OCI-LY7 (cell line): ENCODE results near the gene MICAL3. TPM values are rescaled to one million over a fixed set of nuclear protein-coding genes. Genes with fewer than 3 reads are reported as not detected.

Experiments used
- BruUV-seq: library from RNA; stranded (reverse); fragments of 400-500 nt; replicated peaks from 2 replicates; lab custom pipeline; 2021; lab: Mats Ljungman, UMichigan
- CTCF ChIA-PET: fragments of 300-600 bp; sonication (Branson Sonifier 250); formaldehyde crosslinking; loops from one replicate; lab custom pipeline; 2022; ENCODE audit warnings: antibody characterized with exemption; ENCODE audit not compliant: unreplicated experiment; lab: Charles Lee
- POLR2A ChIA-PET: fragments of 300-600 bp; sonication (Branson Sonifier 250); formaldehyde crosslinking; loops from one replicate; lab custom pipeline; 2022; ENCODE audit warnings: antibody characterized with exemption; lab: Charles Lee
- DNase-seq: peaks from one replicate; pipeline ENCODE4 v3.0.0-alpha.2; 2015; ENCODE audit warnings: low spot score
- H2AFZ ChIP-seq: fragments of 200-600 bp; sonication (generic), shearing (Covaris generic); 2 replicates; pipeline ENCODE4 v1.6.1; 2014; ENCODE audit warnings: mild to moderate bottlenecking, antibody characterized with exemption, low read length, moderate library complexity
- H3K27ac ChIP-seq: fragments of 200-600 bp; sonication (generic); 2 replicates; pipeline ENCODE4 v1.5.1; 2014; ENCODE audit warnings: mixed run types, low read depth, mild to moderate bottlenecking, moderate library complexity, low read length, inconsistent platforms; ENCODE audit not compliant: poor library complexity, severe bottlenecking
- H3K36me3 ChIP-seq: fragments of 200-600 bp; sonication (generic); 2 replicates; pipeline ENCODE4 v1.6.1; 2014; ENCODE audit warnings: mild to moderate bottlenecking, antibody characterized with exemption, low read length, moderate library complexity, mixed read lengths; ENCODE audit not compliant: insufficient read depth
- H3K4me1 ChIP-seq: fragments of 200-600 bp; sonication (generic); 2 replicates; pipeline ENCODE4 v1.5.1; 2014; ENCODE audit warnings: mild to moderate bottlenecking, low read length; ENCODE audit not compliant: insufficient read depth, poor library complexity, severe bottlenecking
- H3K4me2 ChIP-seq: fragments of 200-600 bp; sonication (generic); 2 replicates; pipeline ENCODE4 v1.6.1; 2014; ENCODE audit warnings: mild to moderate bottlenecking, low read length
- H3K4me3 ChIP-seq: fragments of 200-600 bp; sonication (generic); 2 replicates; pipeline ENCODE4 v1.5.1; 2014; ENCODE audit warnings: mild to moderate bottlenecking, low read depth, low read length; ENCODE audit not compliant: poor library complexity, severe bottlenecking
- H3K79me2 ChIP-seq: fragments of 200-600 bp; sonication (generic); 2 replicates; pipeline ENCODE4 v1.6.1; 2016; ENCODE audit warnings: low read depth, mild to moderate bottlenecking, low read length, moderate library complexity, mixed read lengths; ENCODE audit not compliant: insufficient read depth
- H3K9me2 ChIP-seq: fragments of 200-600 bp; sonication (generic); 2 replicates; pipeline ENCODE4 v1.6.1; 2016; ENCODE audit warnings: mild to moderate bottlenecking, low read length, mixed read lengths; ENCODE audit not compliant: insufficient read depth
- H3K9me3 ChIP-seq: fragments of 200-600 bp; sonication (generic); 2 replicates; pipeline ENCODE4 v1.6.1; 2014; ENCODE audit warnings: mild to moderate bottlenecking, mixed run types, low read length, mixed read lengths
- H4K20me1 ChIP-seq: fragments of 200-600 bp; sonication (generic); 2 replicates; pipeline ENCODE4 v1.6.1; 2014; ENCODE audit warnings: mild to moderate bottlenecking, antibody characterized with exemption, low read length, moderate library complexity, mixed read lengths; ENCODE audit not compliant: insufficient read depth
- CTCF ChIP-seq: fragments of 200-600 bp; sonication (generic); conservative IDR thresholded peaks from 2 replicates; pipeline ENCODE4 v1.5.1; 2014; ENCODE audit warnings: mild to moderate bottlenecking, antibody characterized with exemption, low read length, moderate library complexity, mixed read lengths
- EZH2phosphoT487 ChIP-seq: fragments of 200-600 bp; sonication (generic); IDR thresholded peaks from 2 replicates; pipeline ENCODE4 v1.6.1; 2018; ENCODE audit warnings: low read depth, borderline replicate concordance, mild to moderate bottlenecking, mixed run types, antibody characterized with exemption, low read length, moderate library complexity, mixed read lengths
- intact Hi-C: fragments of 100-400 bp; cut with micrococcal nuclease; formaldehyde crosslinking; loops from one replicate; pipeline ENCODE4 v1.10.0; 2022; ENCODE audit not compliant: unreplicated experiment
- total RNA-seq, 2 experiments: library from RNA; depleted of rRNA in 1 of 2; stranded (reverse); fragments of >200 nt in 1 of 2; shearing (Covaris generic) in 1 of 2; gene quantifications; 2 replicates each; pipeline ENCODE4 v1.2.3, GENCODE V29; 2014 to 2022

The MICAL3 gene
- total RNA-seq, 2 experiments from 2014 or later, result 80.9 to 210 TPM

- Histone ChIP-seq H3K79me2 (peaks cover 59% of the 10 kb centered on the region; the same call in 1 of the 2 replicates), H3K36me3 (peaks cover 19% of the 10 kb centered on the region; the same call in 1 of the 2 replicates), H4K20me1 (peaks cover 4% of the 10 kb centered on the region; the same call in 1 of the 2 replicates), H3K4me3 (no peak overlapping the region), H3K4me1 (no peaks in the 10 kb centered on the region), H3K4me2 (no peak overlapping the region), H3K27ac (no peak overlapping the region), H3K9me3 (no peaks in the 10 kb centered on the region), H2AFZ (no peak overlapping the region), H3K9me2 (no peaks in the 10 kb centered on the region)
- TF ChIP-seq EZH2phosphoT487, result no peak
- TF ChIP-seq CTCF, result no peak
- no peak for DNase-seq
- intact Hi-C loops, result no loop called here
- ChIA-PET CTCF (no interaction called here), POLR2A (no interaction called here)
- BruUV-seq, result no TSS peak
Observed at GRCh38 chr22:17761138-17761488, 263.2 kb downstream of the MICAL3 start.

- Histone ChIP-seq H3K4me3 (no peak overlapping the region), H3K9me2 (no peaks in the 10 kb centered on the region), H3K4me2 (no peak overlapping the region), H3K9me3 (no peaks in the 10 kb centered on the region), H2AFZ (no peak overlapping the region), H4K20me1 (no peaks in the 10 kb centered on the region), H3K36me3 (peaks cover 21% of the 10 kb centered on the region; the same call in 1 of the 2 replicates), H3K4me1 (no peaks in the 10 kb centered on the region), H3K27ac (no peak overlapping the region), H3K79me2 (peaks cover 15% of the 10 kb centered on the region; the same call in 1 of the 2 replicates)
- BruUV-seq, result no TSS peak
- CTCF ChIA-PET, result no interaction called here
- TF ChIP-seq EZH2phosphoT487 (no peak), CTCF (peak; percentile 49; the same call in 1 of the 2 replicates)
- POLR2A ChIA-PET, result no interaction called here
- DNase-seq, result peak; percentile 41
- intact Hi-C loops, result no loop called here
Observed at GRCh38 chr22:17754233-17754925, 270.0 kb downstream of the MICAL3 start.

GRCh38 chr22:17753401-17753989, 270.9 kb downstream of the MICAL3 start:
- ChIA-PET POLR2A (no interaction called here), CTCF (no interaction called here)
- peaks cover 18% of the 10 kb centered on the region; the same call in 1 of the 2 replicates for H3K36me3 ChIP-seq
- DNase-seq, result no peak
- H3K4me3 ChIP-seq, result no peak overlapping the region
- H3K27ac ChIP-seq, result no peak overlapping the region
- H3K9me3 ChIP-seq, result no peaks in the 10 kb centered on the region
- no peaks in the 10 kb centered on the region for H4K20me1 ChIP-seq
- peaks cover 11% of the 10 kb centered on the region; the same call in 1 of the 2 replicates for H3K79me2 ChIP-seq
- TF ChIP-seq CTCF (no peak), EZH2phosphoT487 (no peak)
- no peaks in the 10 kb centered on the region for H3K4me1 ChIP-seq
- H3K4me2 ChIP-seq, result no peak overlapping the region
- intact Hi-C loops, result no loop called here
- BruUV-seq, result no TSS peak
- H2AFZ ChIP-seq, result no peak overlapping the region
- H3K9me2 ChIP-seq, result no peaks in the 10 kb centered on the region
